GM10847 (cell line): ENCODE measurements around the gene ARFGEF3.

Experiments
- POLR2A ChIP-seq: IDR thresholded peaks from 2 replicates; pipeline ENCODE4 v1.6.1; 2011; ENCODE audit not compliant: insufficient read length; ENCODE audit errors: extremely low read depth

ARFGEF3 gene

DNA sequence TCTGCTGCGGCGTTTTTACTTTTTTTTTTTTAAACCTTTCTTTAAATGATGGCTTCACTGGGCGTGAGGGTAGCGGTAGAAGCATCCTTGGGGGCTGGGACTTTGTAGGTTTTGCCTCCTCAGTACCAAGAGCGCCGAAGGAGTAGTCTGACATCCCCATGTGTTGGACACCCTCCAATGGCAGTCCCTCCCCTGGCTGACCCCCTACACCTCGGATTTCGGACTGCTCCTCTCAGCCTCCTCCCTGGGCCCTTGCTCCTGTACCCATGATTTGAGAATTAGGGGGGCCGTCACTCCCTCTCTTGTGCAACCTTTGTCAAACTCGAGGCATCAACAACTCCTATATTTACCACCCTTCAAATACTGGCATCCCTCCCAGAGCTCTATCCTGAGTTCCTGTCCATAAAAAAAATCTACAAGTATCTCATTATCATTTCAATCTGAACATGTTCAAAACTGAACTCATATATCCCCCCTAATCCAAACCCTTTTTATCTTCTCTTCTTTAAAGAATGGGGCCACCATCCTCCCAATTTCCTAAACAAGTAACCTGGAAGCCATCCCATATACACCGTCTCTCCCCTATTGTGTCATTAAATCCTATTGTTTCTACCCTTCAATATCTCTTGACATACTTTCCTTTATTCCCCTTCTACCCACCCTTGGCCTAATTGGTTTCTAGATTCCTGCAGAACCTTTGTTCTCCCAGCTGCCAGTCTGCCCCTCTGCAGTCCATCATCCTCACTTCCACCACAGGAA is 1.2 kb upstream of the ARFGEF3 start:
- TF ChIP-seq POLR2A, result no peak

DNA sequence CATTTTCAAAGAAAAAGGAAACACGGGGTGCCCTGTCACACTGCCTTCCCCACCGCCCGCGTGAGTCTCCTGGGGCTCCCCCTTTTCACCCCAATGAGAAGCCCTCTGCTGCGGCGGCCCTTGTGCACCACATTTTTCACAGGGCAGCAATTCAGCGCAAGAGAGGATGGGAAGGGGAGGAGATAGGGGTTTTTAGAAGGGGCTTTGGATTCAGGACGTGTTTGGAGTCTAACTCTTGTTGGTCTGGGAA is 726 bp upstream of the ARFGEF3 start:
- TF ChIP-seq POLR2A, result no peak

DNA sequence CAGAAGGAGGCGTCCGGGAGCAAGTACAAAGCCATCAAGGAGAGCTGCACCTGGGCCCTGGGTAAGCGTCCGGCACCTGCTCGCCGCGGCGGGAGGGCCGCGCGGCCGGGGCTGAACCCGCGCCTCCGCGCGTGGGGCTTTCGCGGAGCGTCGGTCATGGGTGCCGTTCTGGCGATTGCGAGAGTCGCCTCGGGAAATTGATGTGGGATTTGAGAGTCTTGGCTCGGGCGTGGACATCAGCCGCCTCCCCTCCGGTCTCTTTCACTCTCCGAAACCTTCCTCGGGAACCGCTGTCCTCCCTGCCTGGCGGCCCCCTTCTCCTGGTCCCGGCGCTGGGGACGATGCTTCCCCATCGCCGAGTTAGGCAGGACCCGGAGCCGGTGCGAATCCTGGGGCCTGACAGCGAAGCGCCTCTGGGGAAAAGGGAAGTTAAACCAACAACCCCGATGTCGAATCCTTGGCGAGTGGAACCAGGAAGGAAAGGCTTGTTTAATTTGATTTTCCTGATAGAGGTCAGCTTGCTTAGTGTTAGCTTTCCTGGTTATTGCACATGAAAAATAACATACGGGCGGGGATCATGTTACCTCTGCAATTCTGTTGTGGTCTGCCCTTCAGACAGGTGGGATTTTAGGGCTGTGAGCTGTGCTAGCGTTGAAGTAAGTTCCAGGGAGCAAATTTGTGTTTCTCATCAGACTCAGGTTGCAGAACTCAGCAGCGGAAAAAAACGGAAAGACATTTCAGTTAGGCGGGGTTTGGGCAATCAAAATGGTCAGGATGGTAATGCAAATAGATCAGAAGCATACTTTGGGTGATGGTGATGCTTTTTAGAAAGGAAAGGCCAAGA is 594 bp downstream of the ARFGEF3 start:
- TF ChIP-seq POLR2A, result no peak

DNA sequence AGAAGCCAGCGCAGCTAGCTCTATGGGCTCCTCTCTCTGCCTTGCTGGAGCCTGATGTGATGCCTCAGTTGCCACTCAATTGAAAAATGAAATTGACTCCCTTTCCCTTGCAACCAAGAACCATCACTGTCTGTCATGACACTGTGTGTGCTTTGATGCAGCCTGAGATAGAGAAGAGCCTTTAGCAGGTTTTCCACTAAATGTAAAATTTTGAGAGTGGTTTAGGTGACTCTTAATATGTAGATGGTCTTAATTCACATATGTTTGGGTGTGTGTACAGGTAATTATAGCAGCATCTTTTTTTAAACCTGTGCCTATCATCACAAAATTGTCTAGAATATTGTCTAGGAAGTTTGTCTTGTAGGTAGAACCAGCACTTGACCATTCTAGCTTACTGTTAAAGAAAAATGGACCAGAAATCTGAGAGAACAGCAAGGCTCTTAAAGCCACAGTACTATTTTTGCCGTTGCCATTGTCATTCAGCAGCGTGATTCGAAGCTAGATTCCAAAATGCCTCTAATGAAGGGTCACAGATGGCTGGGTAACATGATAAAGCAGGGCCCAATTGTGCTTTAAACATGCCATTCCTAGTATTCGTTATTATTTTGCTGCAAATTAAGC is 1.3 kb downstream of the ARFGEF3 start:
- no peak for TF ChIP-seq POLR2A

DNA sequence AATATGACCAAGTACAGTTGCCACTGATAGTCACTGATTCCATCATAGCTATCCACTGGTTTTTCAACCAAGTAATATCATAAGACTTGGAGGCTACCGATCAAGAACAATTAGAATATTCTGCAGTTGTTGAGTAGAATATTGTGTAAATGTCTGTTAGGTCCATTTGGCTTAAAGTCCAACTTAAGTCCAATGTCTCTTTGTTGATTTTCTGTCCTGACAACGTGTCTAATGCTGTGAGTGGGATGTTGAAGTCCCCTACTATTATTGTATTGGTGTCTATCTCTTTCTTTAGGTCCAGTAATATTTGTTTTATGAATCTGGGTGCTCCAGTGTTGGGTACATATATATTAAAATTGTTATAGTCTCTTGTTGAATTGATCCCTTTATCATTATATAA is 13.9 kb downstream of the ARFGEF3 start:
- TF ChIP-seq POLR2A, result no peak

GRCh38 chr6:138176652-138177232 is 15.0 kb downstream of the ARFGEF3 start:
- TF ChIP-seq POLR2A, result no peak

GRCh38 chr6:138182939-138183789 is 21.4 kb downstream of the ARFGEF3 start:
- TF ChIP-seq POLR2A, result no peak

- no peak for TF ChIP-seq POLR2A
Observed at GRCh38 chr6:138183790-138184134, 22.0 kb downstream of the ARFGEF3 start.

DNA sequence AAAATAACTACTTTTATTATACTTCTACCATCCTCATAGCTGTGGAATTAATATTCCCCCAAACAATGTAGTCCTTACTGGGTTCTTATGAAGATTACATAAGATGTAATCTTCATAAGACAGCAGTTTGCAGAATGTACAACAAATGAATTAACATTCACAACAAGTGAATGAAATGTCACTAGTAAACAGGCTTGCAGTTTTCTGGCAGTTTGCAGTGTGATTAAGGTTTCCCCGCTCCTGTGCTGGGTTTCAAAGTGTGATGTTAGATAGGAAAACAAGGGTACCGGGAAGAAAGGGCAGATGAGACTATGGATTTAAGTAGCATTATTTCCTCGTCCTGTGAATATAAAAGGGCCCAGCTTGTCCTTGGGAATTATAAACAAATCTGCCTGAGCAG is 22.5 kb downstream of the ARFGEF3 start:
- no peak for TF ChIP-seq POLR2A

DNA sequence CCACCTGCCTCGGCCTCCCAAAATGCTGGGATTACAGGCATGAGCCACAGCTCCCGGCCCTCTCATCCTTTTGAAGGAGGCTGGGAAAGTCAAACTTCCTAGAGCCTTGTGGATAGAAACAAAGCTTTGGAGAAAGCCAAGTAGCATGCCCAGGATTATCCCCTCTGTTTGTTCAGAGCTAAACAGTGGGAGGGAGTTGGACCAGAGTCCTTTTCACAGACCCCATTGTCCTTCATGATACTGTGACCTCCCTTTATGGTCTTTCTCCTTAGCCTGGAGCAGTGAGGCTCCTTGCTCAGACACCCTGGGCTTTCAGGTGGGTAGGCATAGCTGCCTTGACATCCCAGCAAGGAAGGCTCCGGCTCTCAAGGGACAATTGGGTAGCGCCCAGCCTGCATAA is 25.4 kb downstream of the ARFGEF3 start:
- TF ChIP-seq POLR2A, result no peak

- no peak for TF ChIP-seq POLR2A
Observed at GRCh38 chr6:138188278-138188941, 26.7 kb downstream of the ARFGEF3 start.

DNA sequence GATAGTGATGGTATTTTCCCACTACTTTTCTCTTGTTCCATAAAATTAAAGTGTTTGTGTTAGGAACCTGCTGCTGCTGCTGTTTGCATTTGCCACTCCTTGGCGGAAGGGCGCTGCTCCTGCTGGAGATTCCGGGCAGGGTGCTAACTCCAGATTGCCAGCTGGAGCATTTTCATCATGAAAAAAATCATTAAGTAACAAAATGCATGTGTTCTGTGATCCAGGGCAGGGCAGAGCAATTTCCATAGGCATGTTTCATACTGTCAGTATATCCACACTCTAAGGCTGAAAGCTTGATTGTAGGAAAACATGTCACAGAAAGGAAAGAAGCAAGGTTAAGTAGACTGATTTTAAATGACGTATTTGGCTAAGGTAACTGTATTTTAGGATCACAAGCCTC is 32.5 kb downstream of the ARFGEF3 start:
- TF ChIP-seq POLR2A, result no peak

DNA sequence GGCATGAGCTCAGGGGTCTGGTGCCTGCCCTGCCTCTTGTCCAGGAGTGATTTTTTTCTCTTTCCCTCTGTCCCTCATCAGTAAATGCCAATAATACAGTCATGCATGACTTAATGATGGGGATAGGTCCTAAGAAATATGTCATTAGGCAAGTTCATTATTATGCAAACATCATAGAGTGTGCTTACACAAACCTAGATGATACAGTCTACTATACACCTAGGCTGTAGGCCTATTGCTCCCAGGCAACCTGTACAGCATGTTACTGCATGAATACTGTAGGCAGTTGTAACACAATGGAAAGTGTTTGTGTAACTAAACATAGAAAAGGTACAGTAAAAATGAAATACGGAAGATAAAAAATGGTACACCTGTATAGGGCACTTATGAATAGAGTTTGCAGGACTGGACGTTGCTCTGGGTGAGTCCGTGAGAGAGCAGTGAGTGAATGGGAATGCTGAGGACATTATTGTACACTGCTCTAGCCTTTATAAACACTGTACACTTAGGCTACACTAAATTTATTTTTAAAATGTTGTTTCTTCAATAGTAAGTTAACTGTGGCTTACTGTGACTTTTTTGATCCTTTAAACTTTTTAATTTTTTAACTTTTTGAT is 34.5 kb downstream of the ARFGEF3 start:
- no peak for TF ChIP-seq POLR2A

GRCh38 chr6:138197570-138197969 is 35.8 kb downstream of the ARFGEF3 start:
- no peak for TF ChIP-seq POLR2A
